Osteoblast (primary cell): ENCODE measurements around the gene COLEC11. TPM values are rescaled to one million over a fixed set of nuclear protein-coding genes. Genes with fewer than 3 reads are reported as not detected.

Experiments used
- DNase-seq: peaks from one replicate; pipeline ENCODE4 v3.0.0; 2011; ENCODE audit warnings: low spot score, mixed read lengths; ENCODE audit not compliant: insufficient read length; ENCODE audit errors: missing footprints
- H2AFZ ChIP-seq: 2 replicates; pipeline ENCODE4 v1.6.0; 2011; ENCODE audit warnings: mild to moderate bottlenecking, low read length
- H3K27ac ChIP-seq: 2 replicates; pipeline ENCODE4 v1.5.1; 2011; ENCODE audit warnings: mild to moderate bottlenecking, low read depth, low read length, moderate library complexity
- H3K27me3 ChIP-seq: 2 replicates; pipeline ENCODE4 v1.6.0; 2012; ENCODE audit warnings: mild to moderate bottlenecking, control low read depth, inconsistent platforms, low read length, moderate library complexity; ENCODE audit not compliant: insufficient read depth
- H3K36me3 ChIP-seq: 2 replicates; pipeline ENCODE4 v1.5.1; 2011; ENCODE audit warnings: mild to moderate bottlenecking, low read length, control low read depth, moderate library complexity; ENCODE audit not compliant: insufficient read depth
- H3K4me1 ChIP-seq: 2 replicates; pipeline ENCODE4 v1.5.1; 2011; ENCODE audit warnings: mild to moderate bottlenecking, low read length, control low read depth, moderate library complexity; ENCODE audit not compliant: insufficient read depth
- H3K4me2 ChIP-seq: 2 replicates; pipeline ENCODE4 v1.6.0; 2011; ENCODE audit warnings: mild to moderate bottlenecking, low read length; ENCODE audit not compliant: insufficient read depth
- H3K4me3 ChIP-seq: fragments of 200-600 bp; sonication (generic); 3 replicates; pipeline ENCODE4 v1.5.1; 2012; ENCODE audit warnings: mild to moderate bottlenecking, low read length, inconsistent platforms; ENCODE audit not compliant: insufficient read depth
- H3K79me2 ChIP-seq: 2 replicates; pipeline ENCODE4 v1.6.0; 2012; ENCODE audit warnings: mild to moderate bottlenecking, low read length, control low read depth, inconsistent platforms; ENCODE audit not compliant: insufficient read depth
- H3K9me3 ChIP-seq: 2 replicates; pipeline ENCODE4 v1.5.1; 2011; ENCODE audit warnings: low read depth, low read length, control low read depth
- H4K20me1 ChIP-seq: 2 replicates; pipeline ENCODE4 v1.6.0; 2012; ENCODE audit warnings: mild to moderate bottlenecking, low read length, control low read depth; ENCODE audit not compliant: insufficient read depth
- CTCF ChIP-seq: IDR thresholded peaks from 2 replicates; pipeline ENCODE4 v1.5.1; 2011; ENCODE audit warnings: mild to moderate bottlenecking, low read depth, low read length, moderate library complexity; ENCODE audit errors: extremely low read depth
- total RNA-seq: library from RNA; depleted of rRNA; stranded (reverse); fragments of >200 nt; gene quantifications from 2 replicates; pipeline ENCODE4 v1.2.3, GENCODE V29; 2012

Gene COLEC11
- total RNA-seq, 1 donor, result 0.36 TPM

GRCh38 chr2:3626118-3626811 lies 31.4 kb downstream of the COLEC11 start:
- no peak for TF ChIP-seq CTCF
- no peak overlapping the region for H3K4me3 ChIP-seq
- H3K27ac ChIP-seq, result no peak overlapping the region
- H3K27me3 ChIP-seq, result no peaks in the 10 kb centered on the region
- H3K79me2 ChIP-seq, result no peaks in the 10 kb centered on the region
- DNase-seq, result peak; percentile 58
- no peak overlapping the region for H3K4me2 ChIP-seq
- no peaks in the 10 kb centered on the region for H4K20me1 ChIP-seq
- no peak overlapping the region for H2AFZ ChIP-seq
- no peaks in the 10 kb centered on the region for H3K36me3 ChIP-seq
- no peaks in the 10 kb centered on the region for H3K4me1 ChIP-seq
- no peaks in the 10 kb centered on the region for H3K9me3 ChIP-seq

- Histone ChIP-seq H3K36me3 (no peaks in the 10 kb centered on the region), H4K20me1 (no peaks in the 10 kb centered on the region), H3K4me2 (no peak overlapping the region), H3K27ac (no peak overlapping the region), H3K4me1 (no peaks in the 10 kb centered on the region), H3K79me2 (no peaks in the 10 kb centered on the region), H3K27me3 (no peaks in the 10 kb centered on the region), H2AFZ (no peak overlapping the region), H3K9me3 (no peaks in the 10 kb centered on the region), H3K4me3 (no peak overlapping the region)
- TF ChIP-seq CTCF, result no peak
- DNase-seq, result peak; percentile 69
Measured at GRCh38 chr2:3626812-3627499, 32.0 kb downstream of the COLEC11 start.

- no peaks in the 10 kb centered on the region for H3K27me3 ChIP-seq
- TF ChIP-seq CTCF, result no peak
- H3K4me1 ChIP-seq, result no peaks in the 10 kb centered on the region
- H3K4me2 ChIP-seq, result no peak overlapping the region
- no peaks in the 10 kb centered on the region for H3K79me2 ChIP-seq
- H3K9me3 ChIP-seq, result no peaks in the 10 kb centered on the region
- no peak overlapping the region for H2AFZ ChIP-seq
- H3K36me3 ChIP-seq, result no peaks in the 10 kb centered on the region
- peak; percentile 38 for DNase-seq
- no peaks in the 10 kb centered on the region for H4K20me1 ChIP-seq
- H3K4me3 ChIP-seq, result no peak overlapping the region
- H3K27ac ChIP-seq, result no peak overlapping the region
Measured at GRCh38 chr2:3627500-3628100, 32.7 kb downstream of the COLEC11 start.

- no peak for TF ChIP-seq CTCF
- Histone ChIP-seq H3K27me3 (no peaks in the 10 kb centered on the region), H3K79me2 (no peaks in the 10 kb centered on the region), H3K4me2 (no peak overlapping the region), H2AFZ (no peak overlapping the region), H4K20me1 (no peaks in the 10 kb centered on the region), H3K4me3 (no peak overlapping the region), H3K9me3 (no peaks in the 10 kb centered on the region), H3K27ac (no peak overlapping the region), H3K36me3 (no peaks in the 10 kb centered on the region), H3K4me1 (no peaks in the 10 kb centered on the region)
- DNase-seq, result peak; percentile 31
Measured at GRCh38 chr2:3628241-3628679, 33.3 kb downstream of the COLEC11 start.
